IMR-90 (cell line): Measurements from ENCODE around the gene KIR2DL4. TPM values are rescaled to one million over a fixed set of nuclear protein-coding genes. Genes with fewer than 3 reads are reported as not detected.
"Not testable (repeated sequence)": the region's sequence is repeated elsewhere in the genome, so short reads cannot be mapped to it uniquely, and the experiment has no call there.

Experiments used
- ATAC-seq: fragments of 200-7000 bp; cut with Tn5 transposase; 2 replicates; pipeline ENCODE4 v1.9.1; 2020; ENCODE audit warnings: low read depth, mild to moderate bottlenecking, moderate library complexity
- BruUV-seq: library from RNA; stranded (reverse); fragments of 400-500 nt; replicated peaks from 2 replicates; lab custom pipeline; 2021; lab: Mats Ljungman, UMichigan
- CTCF ChIA-PET: fragments of 300-600 bp; formaldehyde crosslinking; extraction: SDS; loops from one replicate; lab custom pipeline; 2021; ENCODE audit warnings: antibody characterized with exemption; lab: Yijun Ruan, JAX
- POLR2A ChIA-PET: fragments of 300-600 bp; sonication (Branson Sonifier 250); formaldehyde crosslinking; loops from one replicate; lab custom pipeline; 2022; ENCODE audit warnings: antibody characterized with exemption; ENCODE audit not compliant: unreplicated experiment; lab: Charles Lee
- DNase-seq: peaks from one replicate; pipeline ENCODE4 v3.0.0; 2013
- H2AFZ ChIP-seq: replicated peaks from 2 replicates; pipeline ENCODE3; 2013; ENCODE audit warnings: low read length, mild to moderate bottlenecking; ENCODE audit not compliant: poor library complexity
- H2AK5ac ChIP-seq: 2 replicates; pipeline ENCODE4 v1.6.1; 2013; ENCODE audit warnings: low read depth, low read length, inconsistent platforms
- H2AK9ac ChIP-seq: replicated peaks from 2 replicates; pipeline ENCODE3; 2013; ENCODE audit warnings: mild to moderate bottlenecking, low read depth, low read length, moderate library complexity; ENCODE audit not compliant: poor library complexity
- H2BK120ac ChIP-seq: 2 replicates; pipeline ENCODE4 v1.6.1; 2013; ENCODE audit warnings: low read depth, low read length, inconsistent platforms
- H2BK15ac ChIP-seq: 3 replicates; pipeline ENCODE4 v1.6.1; 2013; ENCODE audit warnings: low read depth, low read length, inconsistent platforms
- H2BK20ac ChIP-seq: 2 replicates; pipeline ENCODE4 v1.6.1; 2013; ENCODE audit warnings: low read depth, mild to moderate bottlenecking, inconsistent platforms, low read length, moderate library complexity
- H2BK5ac ChIP-seq: 2 replicates; pipeline ENCODE4 v1.6.1; 2013; ENCODE audit warnings: mild to moderate bottlenecking, low read depth, low read length, inconsistent platforms; ENCODE audit not compliant: poor library complexity, severe bottlenecking
- H3K14ac ChIP-seq: replicated peaks from 2 replicates; pipeline ENCODE4 v1.6.1; 2013; ENCODE audit warnings: low read depth, low read length, inconsistent platforms
- H3K18ac ChIP-seq: 2 replicates; pipeline ENCODE4 v1.6.1; 2013; ENCODE audit warnings: low read depth, low read length, control low read depth
- H3K23ac ChIP-seq: 2 replicates; pipeline ENCODE4 v1.6.1; 2013; ENCODE audit warnings: low read depth, low read length, inconsistent platforms
- H3K27ac ChIP-seq: 2 replicates; pipeline ENCODE4 v1.5.1; 2013; ENCODE audit warnings: mild to moderate bottlenecking, control low read depth, low read length; ENCODE audit not compliant: insufficient read depth
- H3K27me3 ChIP-seq: 2 replicates; pipeline ENCODE4 v1.6.1; 2013; ENCODE audit warnings: low read length; ENCODE audit not compliant: control insufficient read depth, insufficient read depth
- H3K36me3 ChIP-seq: 2 replicates; pipeline ENCODE4 v1.6.1; 2013; ENCODE audit warnings: low read length, mixed read lengths; ENCODE audit not compliant: control insufficient read depth, insufficient read depth
- H3K4ac ChIP-seq: 2 replicates; pipeline ENCODE4 v1.6.1; 2013; ENCODE audit warnings: low read depth, low read length, inconsistent platforms
- H3K4me1 ChIP-seq: 2 replicates; pipeline ENCODE4 v1.6.1; 2013; ENCODE audit warnings: low read length, mixed read lengths; ENCODE audit not compliant: control insufficient read depth, insufficient read depth
- H3K4me2 ChIP-seq: 2 replicates; pipeline ENCODE4 v1.6.1; 2013; ENCODE audit warnings: low read depth, mild to moderate bottlenecking, control low read depth, low read length, moderate library complexity
- H3K4me3 ChIP-seq: 2 replicates; pipeline ENCODE4 v1.5.1; 2013; ENCODE audit warnings: low read depth, mild to moderate bottlenecking, control low read depth, low read length, moderate library complexity; ENCODE audit not compliant: insufficient read depth
- H3K56ac ChIP-seq: 2 replicates; pipeline ENCODE4 v1.6.1; 2013; ENCODE audit warnings: low read length, inconsistent platforms; ENCODE audit not compliant: insufficient read depth; ENCODE audit errors: extremely low read depth
- H3K79me1 ChIP-seq, 2 experiments: 2 replicates each; pipeline ENCODE4 v1.6.1; 2013; ENCODE audit warnings: low read length in 2 of 2, inconsistent platforms in 1 of 2, low read depth in 1 of 2
- H3K9ac ChIP-seq: 2 replicates; pipeline ENCODE4 v1.6.1; 2013; ENCODE audit warnings: low read depth, low read length, control low read depth
- H3K9me1 ChIP-seq: 2 replicates; pipeline ENCODE4 v1.6.1; 2013; ENCODE audit warnings: low read length, inconsistent platforms; ENCODE audit not compliant: insufficient read depth
- H3K9me3 ChIP-seq: 2 replicates; pipeline ENCODE4 v1.6.1; 2013; ENCODE audit warnings: low read length; ENCODE audit not compliant: control insufficient read depth, insufficient read depth
- H4K20me1 ChIP-seq: 2 replicates; pipeline ENCODE4 v1.6.1; 2013; ENCODE audit warnings: low read length, inconsistent platforms; ENCODE audit not compliant: insufficient read depth
- H4K5ac ChIP-seq: 2 replicates; pipeline ENCODE4 v1.6.1; 2013; ENCODE audit warnings: mild to moderate bottlenecking, low read depth, low read length, control low read depth
- H4K8ac ChIP-seq, 2 experiments: 2 replicates each; pipeline ENCODE4 v1.6.1; 2013; ENCODE audit warnings: low read depth in 2 of 2, low read length in 2 of 2, control low read depth in 1 of 2, inconsistent platforms in 1 of 2
- H4K91ac ChIP-seq: 2 replicates; pipeline ENCODE4 v1.6.1; 2013; ENCODE audit warnings: low read depth, low read length, inconsistent platforms; ENCODE audit not compliant: insufficient read depth
- WGBS, 2 experiments: methylation state at CpG; one replicate each; pipeline versions ENCODE4 v1.1.5 to v1.1.7; 2013; ENCODE audit warnings: missing lambda C conversion rate in 2 of 2; ENCODE audit not compliant: insufficient read length in 1 of 2; ENCODE audit errors: extremely low coverage in 2 of 2; 5-methylcytosine and 5-hydroxymethylcytosine counted together
- dilution Hi-C: fragments of 300-500 bp; cut with HindIII; formaldehyde crosslinking; loops from one replicate; pipeline ENCODE4 v1.14.3; 2018; ENCODE audit warnings: low sequenced_read_pairs; ENCODE audit not compliant: unreplicated experiment
- in situ Hi-C: fragments of 300-500 bp; cut with MboI; formaldehyde crosslinking; loops from 3 replicates; pipeline ENCODE4 v1.14.3; 2019; ENCODE audit warnings: low sequenced_read_pairs, inconsistent platforms, mixed read lengths
- intact Hi-C: fragments of 100-400 bp; cut with micrococcal nuclease; formaldehyde crosslinking; loops from 2 replicates; pipeline ENCODE4 v1.10.0; 2022
- polyA plus RNA-seq, 3 experiments: library from polyadenylated mRNA; depleted of rRNA; stranded (reverse); fragments of >200 nt; gene quantifications; 2 replicates each; pipeline ENCODE4 v1.2.3, GENCODE V29; 2012; ENCODE audit warnings: low replicate concordance in 1 of 3
- total RNA-seq: library from RNA; depleted of rRNA; stranded (reverse); fragments of >200 nt; gene quantifications from 2 replicates; pipeline ENCODE4 v1.2.3, GENCODE V29; 2012

KIR2DL4 gene
- total and polyA plus RNA-seq, 2 of the 4 experiments (the other 2 are of a cell fraction), result not detected

DNA sequence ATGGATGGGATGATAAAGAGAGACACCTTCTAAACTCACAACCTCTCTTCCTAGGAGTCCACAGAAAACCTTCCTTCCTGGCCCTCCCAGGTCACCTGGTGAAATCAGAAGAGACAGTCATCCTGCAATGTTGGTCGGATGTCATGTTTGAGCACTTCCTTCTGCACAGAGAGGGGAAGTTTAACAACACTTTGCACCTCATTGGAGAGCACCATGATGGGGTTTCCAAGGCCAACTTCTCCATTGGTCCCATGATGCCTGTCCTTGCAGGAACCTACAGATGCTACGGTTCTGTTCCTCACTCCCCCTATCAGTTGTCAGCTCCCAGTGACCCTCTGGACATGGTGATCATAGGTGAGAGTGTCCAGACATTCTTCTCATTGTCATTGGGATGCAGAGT lies 34.1 kb downstream of the KIR2DL4 start:
- H3K36me3 ChIP-seq, H3K27me3 ChIP-seq, H3K23ac ChIP-seq, H2AK5ac ChIP-seq, H3K4ac ChIP-seq, H2AFZ ChIP-seq, H2BK20ac ChIP-seq, H3K18ac ChIP-seq, DNase-seq, H3K4me1 ChIP-seq, H2BK5ac ChIP-seq, H3K4me2 ChIP-seq, H4K20me1 ChIP-seq, H2BK15ac ChIP-seq, intact Hi-C loops, CTCF ChIA-PET, H3K56ac ChIP-seq, H3K4me3 ChIP-seq, H3K79me1 ChIP-seq, dilution Hi-C loops, H4K8ac ChIP-seq, H3K14ac ChIP-seq, H3K9me1 ChIP-seq, POLR2A ChIA-PET, ATAC-seq, in situ Hi-C loops, BruUV-seq, H3K27ac ChIP-seq, H4K91ac ChIP-seq, H3K9ac ChIP-seq, H4K5ac ChIP-seq, H2BK120ac ChIP-seq, H2AK9ac ChIP-seq: not testable (repeated sequence)
- WGBS, 2 experiments, result no CpG with 5 or more reads among the region's 2 CpGs
- H3K9me3 ChIP-seq, result peaks cover 14% of the 10 kb centered on the region; the same call in 1 of the 2 replicates

DNA sequence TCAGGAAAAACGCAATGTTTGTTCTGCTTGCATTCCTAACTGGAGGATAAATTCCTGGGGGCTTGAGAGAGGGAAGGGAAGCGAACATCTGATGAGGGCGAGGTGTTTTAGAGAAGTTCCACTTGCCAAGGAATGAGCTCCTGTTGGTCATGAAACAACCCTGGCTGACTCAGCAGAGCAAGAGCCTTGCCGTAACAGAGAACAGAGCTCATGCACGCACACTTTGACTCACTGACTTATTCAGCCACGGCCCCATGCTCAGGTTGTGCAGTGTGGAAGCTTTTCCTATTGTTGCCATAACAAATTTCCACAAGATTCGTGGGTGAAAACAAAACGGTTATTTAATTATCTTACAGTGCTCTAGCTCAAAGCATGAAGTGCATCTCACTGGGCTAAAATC lies 39.8 kb downstream of the KIR2DL4 start:
- H4K5ac ChIP-seq, H2BK5ac ChIP-seq, H3K9ac ChIP-seq, H4K20me1 ChIP-seq, H3K18ac ChIP-seq, dilution Hi-C loops, H4K8ac ChIP-seq, H3K9me1 ChIP-seq, CTCF ChIA-PET, H3K56ac ChIP-seq, H3K4me3 ChIP-seq, H2BK15ac ChIP-seq, H3K14ac ChIP-seq, H2AK5ac ChIP-seq, BruUV-seq, DNase-seq, H2AFZ ChIP-seq, H3K79me1 ChIP-seq, H3K27me3 ChIP-seq, H2BK120ac ChIP-seq, H3K27ac ChIP-seq, H3K4ac ChIP-seq, H3K23ac ChIP-seq, ATAC-seq, intact Hi-C loops, H3K4me2 ChIP-seq, H2BK20ac ChIP-seq, H3K36me3 ChIP-seq, POLR2A ChIA-PET, H3K4me1 ChIP-seq, in situ Hi-C loops, H2AK9ac ChIP-seq, H4K91ac ChIP-seq: not testable (repeated sequence)
- peaks cover 18% of the 10 kb centered on the region for H3K9me3 ChIP-seq
- no CpG with 5 or more reads among the region's 8 CpGs for WGBS, 2 experiments
